DOHH2 (cell line): Measurements from ENCODE around the gene ST3GAL3.

ENCODE experiments used
- CTCF ChIP-seq: fragments of 200-600 bp; sonication (generic); IDR thresholded peaks from one replicate; pipeline ENCODE4 v1.5.1; 2014; ENCODE audit warnings: antibody characterized with exemption, mild to moderate bottlenecking, low read depth, low read length; ENCODE audit not compliant: poor library complexity, severe bottlenecking
- EZH2phosphoT487 ChIP-seq: fragments of 200-600 bp; sonication (generic); IDR thresholded peaks from 2 replicates; pipeline ENCODE4 v1.6.1; 2017; ENCODE audit warnings: borderline replicate concordance, mild to moderate bottlenecking, antibody characterized with exemption, low read length, moderate library complexity, mixed read lengths

GRCh38 chr1:43975249-43975961 lies 268.1 kb downstream of the ST3GAL3 start:
- TF ChIP-seq CTCF (no peak), EZH2phosphoT487 (no peak)
